ENCODE data around the gene MLLT10. TPM values are rescaled to one million over a fixed set of nuclear protein-coding genes. Genes with fewer than 3 reads are reported as not detected.
A peak's percentile ranks its signal among the peaks of the same experiment; 100 is the strongest.

The MLLT10 gene
- total RNA-seq, 2 donors from 2014 or later, result 55.8 to 62.9 TPM

GRCh38 chr10:21527598-21528235 is 6.3 kb upstream of the MLLT10 start:
- no peaks in the 10 kb centered on the region for H3K27me3 Mint-ChIP-seq (ENCODE audit: insufficient read depth)
- no peak for TF ChIP-seq CTCF (conservative IDR thresholded peaks at IDR 0.05)
- H3K4me1 Mint-ChIP-seq, result peaks cover 39% of the 10 kb centered on the region
- no peaks in the 10 kb centered on the region for H3K9me3 Mint-ChIP-seq
- Histone ChIP-seq H3K4me1 (ENCODE audit: control insufficient read depth, insufficient read depth, low read length) (peaks cover 20% of the 10 kb centered on the region), H3K9ac (ENCODE audit: extremely low read depth, low read length, poor library complexity, severe bottlenecking) (peak overlapping the region; percentile 95), H3K27ac (ENCODE audit: low read depth, low read length) (peak overlapping the region; percentile 96), H3K27me3 (ENCODE audit: control insufficient read depth, insufficient read depth, low read length, poor library complexity, severe bottlenecking) (no peaks in the 10 kb centered on the region), H3K4me3 (ENCODE audit: low read length) (peak overlapping the region; percentile 99), H3K9me3 (ENCODE audit: control insufficient read depth, low read length) (no peaks in the 10 kb centered on the region), H3K36me3 (ENCODE audit: control insufficient read depth, insufficient read depth, low read length) (no peaks in the 10 kb centered on the region)
- H3K4me3 Mint-ChIP-seq, result peak overlapping the region; percentile 78
- WGBS, 2 experiments (ENCODE audit: insufficient coverage in 1 of 2, insufficient read length in 1 of 2), result 2 to 5% methylated on average over 9 to 18 of the region's 18 CpGs
- H3K27ac Mint-ChIP-seq, result peak overlapping the region; percentile 94
- DNase-seq, result peak; percentile 25
- no peaks in the 10 kb centered on the region for H3K36me3 Mint-ChIP-seq (ENCODE audit: low read depth)

- Histone ChIP-seq H3K4me1 (ENCODE audit: control insufficient read depth, insufficient read depth, low read length) (peaks cover 19% of the 10 kb centered on the region), H3K27ac (ENCODE audit: low read depth, low read length) (peak overlapping the region; percentile 96), H3K27me3 (ENCODE audit: control insufficient read depth, insufficient read depth, low read length, poor library complexity, severe bottlenecking) (no peaks in the 10 kb centered on the region), H3K9me3 (ENCODE audit: control insufficient read depth, low read length) (no peaks in the 10 kb centered on the region), H3K4me3 (ENCODE audit: low read length) (peak overlapping the region; percentile 99), H3K9ac (ENCODE audit: extremely low read depth, low read length, poor library complexity, severe bottlenecking) (peak overlapping the region; percentile 95), H3K36me3 (ENCODE audit: control insufficient read depth, insufficient read depth, low read length) (no peaks in the 10 kb centered on the region)
- H3K27me3 Mint-ChIP-seq (ENCODE audit: insufficient read depth), result no peaks in the 10 kb centered on the region
- no peak for TF ChIP-seq CTCF (conservative IDR thresholded peaks at IDR 0.05)
- peak; percentile 48 for DNase-seq
- H3K9me3 Mint-ChIP-seq, result no peaks in the 10 kb centered on the region
- H3K4me3 Mint-ChIP-seq, result peak overlapping the region; percentile 78
- H3K36me3 Mint-ChIP-seq (ENCODE audit: low read depth), result no peaks in the 10 kb centered on the region
- peaks cover 39% of the 10 kb centered on the region for H3K4me1 Mint-ChIP-seq
- H3K27ac Mint-ChIP-seq, result peak overlapping the region; percentile 94
- 0 to 9% methylated on average over 1 to 7 of the region's 8 CpGs for WGBS, 2 experiments (ENCODE audit: insufficient coverage in 1 of 2, insufficient read length in 1 of 2)
Measured at GRCh38 chr10:21528236-21529031, 5.6 kb upstream of the MLLT10 start.

DNA sequence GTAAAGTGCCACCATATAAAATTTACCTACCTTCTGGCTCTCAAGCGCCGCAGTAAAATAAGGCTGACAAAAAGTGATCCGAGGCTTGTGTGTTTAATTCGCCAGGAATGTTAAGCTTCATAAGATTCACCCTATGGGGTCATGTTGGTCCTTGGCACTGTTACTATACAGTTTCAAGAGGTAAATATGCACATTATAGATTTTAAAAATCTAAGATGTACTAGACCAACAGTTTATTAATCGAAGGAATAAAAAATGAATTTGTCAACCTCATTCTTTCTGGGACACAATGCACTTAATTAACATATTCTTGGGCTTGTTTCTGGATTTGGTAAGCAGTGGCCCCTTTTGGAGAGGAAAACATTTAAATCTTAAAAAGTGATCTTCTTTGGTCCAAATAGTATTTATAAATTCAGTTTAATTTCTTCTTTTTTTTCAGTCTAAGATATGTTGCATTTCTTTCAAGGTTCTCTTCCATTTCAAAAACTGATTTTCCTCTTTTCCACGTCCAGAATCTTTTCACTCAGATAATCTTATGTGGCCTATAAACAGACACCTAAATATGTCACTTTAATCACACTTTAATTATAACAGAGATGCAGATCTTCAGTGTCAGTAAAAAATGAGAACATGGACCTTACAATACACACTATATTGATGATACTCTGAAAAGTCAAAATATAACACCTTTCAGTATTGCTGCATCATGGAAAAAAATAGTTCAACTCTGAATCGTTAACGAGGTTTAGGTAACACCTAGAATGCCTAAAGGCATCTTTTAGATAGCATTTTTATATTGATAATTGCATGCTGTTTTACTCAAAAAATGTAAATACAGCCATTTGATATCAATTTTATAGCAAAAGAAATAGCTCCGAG is 4.8 kb upstream of the MLLT10 start:
- peak overlapping the region; percentile 99 for H3K4me3 ChIP-seq (ENCODE audit: low read length)
- H3K4me1 ChIP-seq (ENCODE audit: control insufficient read depth, insufficient read depth, low read length), result peaks cover 19% of the 10 kb centered on the region
- peak overlapping the region; percentile 96 for H3K27ac ChIP-seq (ENCODE audit: low read depth, low read length)
- H3K27me3 ChIP-seq (ENCODE audit: control insufficient read depth, insufficient read depth, low read length, poor library complexity, severe bottlenecking), result no peaks in the 10 kb centered on the region
- no peaks in the 10 kb centered on the region for H3K36me3 ChIP-seq (ENCODE audit: control insufficient read depth, insufficient read depth, low read length)
- no peak for TF ChIP-seq CTCF (conservative IDR thresholded peaks at IDR 0.05)
- no peaks in the 10 kb centered on the region for H3K27me3 Mint-ChIP-seq (ENCODE audit: insufficient read depth)
- H3K9me3 ChIP-seq (ENCODE audit: control insufficient read depth, low read length), result no peaks in the 10 kb centered on the region
- H3K9ac ChIP-seq (ENCODE audit: extremely low read depth, low read length, poor library complexity, severe bottlenecking), result peak overlapping the region; percentile 95
- WGBS, 2 experiments (ENCODE audit: insufficient coverage in 1 of 2, insufficient read length in 1 of 2), result 39 to 55% methylated on average over 5 to 8 of the region's 9 CpGs
- peak overlapping the region; percentile 78 for H3K4me3 Mint-ChIP-seq
- peaks cover 36% of the 10 kb centered on the region for H3K4me1 Mint-ChIP-seq
- no peak for DNase-seq
- no peaks in the 10 kb centered on the region for H3K36me3 Mint-ChIP-seq (ENCODE audit: low read depth)
- H3K9me3 Mint-ChIP-seq, result no peaks in the 10 kb centered on the region
- H3K27ac Mint-ChIP-seq, result peak overlapping the region; percentile 94
